GM19099 (cell line): ENCODE measurements around the gene SLFN11.

ENCODE experiments used
- POLR2A ChIP-seq: IDR thresholded peaks from 3 replicates; pipeline ENCODE4 v1.6.1; 2011; ENCODE audit warnings: low read depth; ENCODE audit not compliant: insufficient read length; ENCODE audit errors: extremely low read depth

SLFN11 gene

DNA sequence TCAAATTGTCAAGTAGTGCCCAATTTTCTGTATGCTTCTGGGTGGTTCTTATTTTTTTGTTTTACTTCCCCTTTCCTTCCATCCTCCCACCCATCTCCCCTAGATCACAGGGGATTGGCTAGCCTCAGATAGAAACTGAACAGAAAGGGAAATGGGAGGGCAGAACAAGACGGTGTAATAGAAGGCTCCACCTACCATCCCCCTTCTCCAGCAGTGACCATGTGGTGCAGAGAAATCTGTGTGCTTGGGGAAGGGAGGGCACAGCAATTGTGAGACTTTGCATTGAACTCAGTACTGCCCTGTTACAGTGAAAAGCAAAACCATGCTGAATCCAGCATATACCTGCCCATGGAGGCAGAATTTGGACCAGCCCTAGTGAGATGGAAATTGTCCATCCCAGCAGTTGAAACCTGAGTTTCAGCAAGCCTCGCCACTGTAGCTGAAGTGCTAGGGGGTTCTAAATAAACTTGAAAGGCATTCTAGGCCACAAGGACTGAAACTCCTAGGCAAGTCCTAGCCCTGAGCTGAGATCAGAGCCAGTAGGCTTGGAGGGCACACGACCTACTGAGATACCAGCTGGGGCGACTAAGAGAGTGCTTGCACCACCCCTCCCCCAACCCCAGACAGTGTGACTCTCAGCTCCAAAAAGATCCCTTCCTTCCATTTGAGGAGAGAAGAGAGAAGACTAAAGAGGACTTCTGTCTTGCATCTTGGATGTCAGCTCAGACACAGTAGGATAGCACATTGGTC is 5.2 kb downstream of the SLFN11 start:
- TF ChIP-seq POLR2A, result peak; percentile 29

DNA sequence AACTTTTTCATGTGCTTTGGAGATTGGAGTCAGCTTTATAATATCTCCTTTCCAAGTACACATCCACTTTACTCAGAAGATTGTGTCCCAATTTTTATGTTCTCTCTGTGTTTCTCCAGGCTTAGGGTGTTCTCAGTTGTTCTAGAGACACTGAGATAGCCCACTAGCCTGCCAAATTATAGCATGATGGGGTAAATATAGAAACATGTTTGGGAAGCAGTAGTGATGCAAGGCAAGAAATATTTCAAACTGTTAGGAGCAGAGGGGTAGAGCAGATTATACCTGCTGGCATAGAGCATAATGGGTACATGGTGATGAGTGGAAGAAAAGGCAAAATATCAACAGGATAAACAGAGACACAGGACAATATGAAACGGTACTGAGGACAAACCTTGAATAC is 12.4 kb downstream of the SLFN11 start:
- no peak for TF ChIP-seq POLR2A

- no peak for TF ChIP-seq POLR2A
These were observed 14.0 kb downstream of the SLFN11 start for GRCh38 chr17:35359398-35359797.

GRCh38 chr17:35352284-35352683 is 21.1 kb downstream of the SLFN11 start:
- TF ChIP-seq POLR2A, result no peak

- no peak for TF ChIP-seq POLR2A
These were observed 22.9 kb downstream of the SLFN11 start for GRCh38 chr17:35350493-35350892.

DNA sequence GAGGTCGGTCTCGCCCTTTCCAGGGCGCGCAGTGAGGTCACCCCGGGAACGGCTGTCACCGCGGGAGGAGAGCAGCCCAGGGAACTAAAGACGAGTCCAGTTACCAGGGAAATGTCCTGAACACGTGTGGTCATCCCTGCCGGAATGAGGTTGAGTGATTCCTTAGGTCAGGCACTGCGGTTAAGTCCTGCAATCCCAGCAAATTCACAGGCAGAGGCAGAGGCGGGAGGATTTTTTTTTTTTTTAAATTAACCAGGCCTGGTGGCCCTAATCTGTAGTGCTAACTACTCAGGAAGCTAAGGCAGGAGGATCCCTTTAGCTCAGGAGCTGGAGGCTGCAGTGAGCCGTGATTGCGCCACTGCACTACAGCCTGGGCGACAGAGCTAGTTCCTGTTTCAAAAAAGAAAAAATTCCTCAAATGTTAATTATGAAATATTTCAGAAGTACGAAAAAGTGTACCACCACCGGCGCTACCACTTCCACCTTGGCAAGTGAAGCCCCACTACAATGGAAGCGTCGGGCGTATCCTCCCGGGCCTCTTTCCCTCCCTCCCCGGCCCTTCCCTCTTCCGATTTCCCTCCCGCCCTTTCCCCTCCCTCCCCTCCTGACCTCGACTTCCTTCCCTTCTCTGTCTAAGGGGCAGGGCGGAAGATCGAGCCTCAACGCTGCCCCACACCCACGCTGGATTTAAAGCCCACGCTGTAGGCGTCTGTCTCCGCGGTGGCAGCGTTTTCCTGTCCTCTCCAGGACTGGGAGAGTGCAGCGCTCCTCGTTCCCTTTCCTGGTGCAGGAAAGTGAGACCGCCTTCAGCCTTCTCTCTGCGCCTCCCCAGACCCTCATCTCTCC is 27.3 kb downstream of the SLFN11 start:
- TF ChIP-seq POLR2A, result no peak

- TF ChIP-seq POLR2A, result no peak
These were observed 27.9 kb downstream of the SLFN11 start for GRCh38 chr17:35345445-35345925.

- TF ChIP-seq POLR2A, result no peak
These were observed 29.2 kb downstream of the SLFN11 start for GRCh38 chr17:35344262-35344661.

GRCh38 chr17:35342276-35342675 is 31.1 kb downstream of the SLFN11 start:
- TF ChIP-seq POLR2A, result no peak

GRCh38 chr17:35341411-35341992 is 31.9 kb downstream of the SLFN11 start:
- no peak for TF ChIP-seq POLR2A

DNA sequence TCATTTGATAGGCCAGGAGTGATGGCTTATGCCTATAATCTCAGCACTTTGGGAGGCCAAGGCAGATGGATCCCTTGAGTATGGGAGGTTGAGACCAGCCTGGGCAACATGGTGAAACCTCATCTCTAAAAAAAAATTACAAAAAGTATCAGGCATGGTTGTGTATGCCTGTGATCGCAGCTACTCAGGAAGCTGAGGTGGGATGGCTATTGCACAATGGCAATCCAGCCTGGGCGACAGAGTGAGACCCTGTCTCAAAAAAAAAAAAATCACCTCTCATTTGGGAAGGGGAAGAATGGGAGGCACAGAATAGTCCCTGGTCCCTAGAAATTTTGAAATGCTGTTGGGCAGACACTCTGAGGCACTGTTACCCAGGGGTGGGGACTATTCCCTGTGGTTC is 35.2 kb downstream of the SLFN11 start:
- no peak for TF ChIP-seq POLR2A

DNA sequence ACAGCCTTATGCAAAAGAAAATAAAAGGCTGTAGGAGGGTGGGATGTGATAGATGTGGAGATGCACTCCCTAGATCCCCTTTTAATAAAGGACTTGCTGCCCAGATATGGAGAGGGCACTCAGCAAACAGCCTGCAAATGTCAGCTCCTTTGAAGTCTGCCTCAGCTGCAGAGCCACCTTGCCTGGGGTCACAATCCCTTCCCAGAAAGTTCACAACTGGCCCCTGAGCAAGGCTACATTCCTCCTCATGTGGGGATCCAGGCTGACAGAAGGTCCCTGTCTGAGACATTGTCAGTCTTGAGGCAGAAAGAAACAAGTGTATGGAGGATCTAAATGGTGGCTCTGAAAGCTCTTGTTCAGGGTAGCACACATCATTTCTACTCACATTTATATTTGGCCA is 36.1 kb downstream of the SLFN11 start:
- no peak for TF ChIP-seq POLR2A

GRCh38 chr17:35322749-35323148 is 50.7 kb downstream of the SLFN11 start:
- no peak for TF ChIP-seq POLR2A

DNA sequence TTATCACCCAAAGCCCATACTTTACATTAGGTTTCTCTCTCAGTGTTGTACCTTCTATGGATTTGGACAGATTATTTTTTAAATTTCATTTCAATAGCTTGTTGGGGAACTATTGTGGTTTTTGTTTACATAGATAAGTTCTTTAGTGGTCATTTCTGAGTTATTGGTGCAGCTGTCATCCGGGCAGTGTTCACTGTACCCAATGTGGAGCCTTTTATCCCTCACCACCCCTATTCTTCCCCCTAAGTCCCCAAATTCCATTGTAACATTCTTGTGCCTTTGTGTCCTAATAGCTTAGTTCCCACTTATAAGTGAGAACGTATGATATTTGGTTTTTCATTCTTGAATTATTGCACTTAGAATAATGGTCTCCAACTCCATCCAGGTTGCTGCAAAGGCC is 57.5 kb downstream of the SLFN11 start:
- no peak for TF ChIP-seq POLR2A

DNA sequence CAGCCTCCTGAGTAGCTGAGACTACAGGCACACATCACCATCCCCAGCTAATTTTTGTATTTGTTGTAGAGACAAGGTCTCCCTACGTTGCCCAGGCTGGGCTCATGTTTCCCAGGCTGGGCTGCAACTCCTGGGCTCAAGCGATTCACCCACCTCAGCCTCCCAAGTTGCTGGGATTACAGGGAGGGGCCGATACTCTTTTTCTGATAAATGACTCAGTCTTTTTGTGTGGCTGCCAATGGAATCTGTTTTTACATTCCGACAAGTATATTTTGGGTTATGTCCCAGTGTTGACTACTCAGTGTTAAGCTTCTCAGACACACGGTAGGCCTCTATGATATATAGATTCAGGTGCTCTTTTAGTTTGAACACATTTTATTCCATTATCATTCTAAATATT is 58.1 kb downstream of the SLFN11 start:
- no peak for TF ChIP-seq POLR2A
